Activated T-helper 17 cell treated with anti-CD3 and anti-CD28 coated beads, Interleukin-2, amount 50 U/mL, for 72 hours (primary cell): ENCODE results near the gene XXYLT1. TPM values are rescaled to one million over a fixed set of nuclear protein-coding genes. Genes with fewer than 3 reads are reported as not detected.
A peak's percentile ranks its signal among the peaks of the same experiment; 100 is the strongest.

Source experiments
- ATAC-seq: fragments of 150-1000 bp; cut with Tn5 transposase; replicated peaks from 2 replicates; pipeline ENCODE4 v1.10.0; 2021; ENCODE audit warnings: mild to moderate bottlenecking, moderate library complexity
- H3K27ac Mint-ChIP-seq: one replicate; pipeline ENCODE4 v1.8.0; 2022; ENCODE audit warnings: mixed read lengths
- H3K27me3 Mint-ChIP-seq: one replicate; pipeline ENCODE4 v1.8.0; 2022; ENCODE audit warnings: mixed read lengths
- H3K36me3 Mint-ChIP-seq: one replicate; pipeline ENCODE4 v1.8.0; 2022; ENCODE audit warnings: low read depth, mild to moderate bottlenecking, mixed read lengths
- H3K4me1 Mint-ChIP-seq: one replicate; pipeline ENCODE4 v1.8.0; 2022; ENCODE audit warnings: mixed read lengths
- H3K4me3 Mint-ChIP-seq: one replicate; pipeline ENCODE4 v1.8.0; 2022; ENCODE audit warnings: mild to moderate bottlenecking, mixed read lengths
- H3K9me3 Mint-ChIP-seq: one replicate; pipeline ENCODE4 v1.8.0; 2022; ENCODE audit warnings: mixed read lengths
- total RNA-seq, 2 donors: library from RNA; stranded (reverse); gene quantifications; one replicate each; pipeline ENCODE4 v1.2.3, GENCODE V29; 2022

Gene XXYLT1
- total RNA-seq, 2 donors from 2014 or later = 7.0 to 7.4 TPM

DNA sequence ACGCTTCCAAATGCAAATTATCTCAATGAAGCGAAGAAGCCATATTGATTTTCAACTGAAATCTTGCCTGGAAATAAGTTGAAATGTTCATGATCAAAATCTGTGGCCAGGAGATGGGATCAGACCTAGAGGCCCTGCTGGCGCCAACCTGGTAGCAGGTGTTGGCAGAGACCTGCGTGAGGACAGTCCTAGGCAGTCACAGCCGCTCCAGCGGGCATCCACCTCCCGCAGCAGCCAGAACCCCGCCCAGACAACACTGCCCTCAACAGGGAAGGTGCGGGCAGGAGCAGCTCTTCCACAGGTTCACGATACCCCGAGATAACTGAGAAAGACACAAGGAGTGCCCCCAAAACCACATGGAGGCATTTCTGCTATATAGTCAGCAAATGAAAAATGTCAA, 145.3 kb downstream of the XXYLT1 start:
- peaks cover 4% of the 10 kb centered on the region for H3K9me3 Mint-ChIP-seq
- no peak for ATAC-seq
- H3K27ac Mint-ChIP-seq = no peak overlapping the region
- no peak overlapping the region for H3K4me3 Mint-ChIP-seq
- H3K36me3 Mint-ChIP-seq = peaks cover 6% of the 10 kb centered on the region
- H3K27me3 Mint-ChIP-seq = no peaks in the 10 kb centered on the region
- peaks cover 27% of the 10 kb centered on the region for H3K4me1 Mint-ChIP-seq

- Mint-ChIP-seq H3K4me3 (no peak overlapping the region), H3K27me3 (no peaks in the 10 kb centered on the region), H3K4me1 (peaks cover 15% of the 10 kb centered on the region), H3K36me3 (peaks cover 4% of the 10 kb centered on the region), H3K9me3 (peaks cover 4% of the 10 kb centered on the region), H3K27ac (peak overlapping the region; percentile 47)
- ATAC-seq = no peak
Measured at GRCh38 chr3:195124378-195124992, 146.5 kb downstream of the XXYLT1 start.

GRCh38 chr3:195123281-195123691, 147.7 kb downstream of the XXYLT1 start:
- Mint-ChIP-seq H3K36me3 (no peaks in the 10 kb centered on the region), H3K27ac (no peak overlapping the region), H3K4me3 (no peak overlapping the region), H3K27me3 (no peaks in the 10 kb centered on the region), H3K4me1 (peaks cover 3% of the 10 kb centered on the region), H3K9me3 (peaks cover 1% of the 10 kb centered on the region)
- no peak for ATAC-seq

GRCh38 chr3:195122261-195122660, 148.7 kb downstream of the XXYLT1 start:
- no peaks in the 10 kb centered on the region for H3K36me3 Mint-ChIP-seq
- ATAC-seq = no peak
- no peaks in the 10 kb centered on the region for H3K9me3 Mint-ChIP-seq
- peak overlapping the region; percentile 69 for H3K27ac Mint-ChIP-seq
- no peaks in the 10 kb centered on the region for H3K4me1 Mint-ChIP-seq
- no peak overlapping the region for H3K4me3 Mint-ChIP-seq
- H3K27me3 Mint-ChIP-seq = no peaks in the 10 kb centered on the region

DNA sequence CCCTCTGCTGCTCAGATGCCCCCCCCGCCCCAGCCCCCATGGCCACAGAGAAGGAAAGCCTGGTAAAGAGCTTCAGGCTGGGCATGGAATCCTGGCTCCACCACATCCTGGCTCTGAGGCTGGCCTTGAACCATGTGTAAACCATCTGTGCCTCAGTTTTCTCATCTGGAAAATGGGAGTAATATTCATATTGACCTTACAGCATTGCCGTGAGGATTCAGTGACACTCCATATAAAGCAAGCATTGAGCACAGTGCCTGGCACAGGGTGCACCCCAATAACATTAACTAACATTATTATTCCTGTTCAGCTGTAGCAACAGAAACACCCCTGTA, 150.7 kb downstream of the XXYLT1 start:
- Mint-ChIP-seq H3K36me3 (no peaks in the 10 kb centered on the region), H3K4me1 (no peaks in the 10 kb centered on the region), H3K27me3 (no peaks in the 10 kb centered on the region), H3K4me3 (no peak overlapping the region), H3K9me3 (no peaks in the 10 kb centered on the region), H3K27ac (no peak overlapping the region)
- ATAC-seq = no peak

DNA sequence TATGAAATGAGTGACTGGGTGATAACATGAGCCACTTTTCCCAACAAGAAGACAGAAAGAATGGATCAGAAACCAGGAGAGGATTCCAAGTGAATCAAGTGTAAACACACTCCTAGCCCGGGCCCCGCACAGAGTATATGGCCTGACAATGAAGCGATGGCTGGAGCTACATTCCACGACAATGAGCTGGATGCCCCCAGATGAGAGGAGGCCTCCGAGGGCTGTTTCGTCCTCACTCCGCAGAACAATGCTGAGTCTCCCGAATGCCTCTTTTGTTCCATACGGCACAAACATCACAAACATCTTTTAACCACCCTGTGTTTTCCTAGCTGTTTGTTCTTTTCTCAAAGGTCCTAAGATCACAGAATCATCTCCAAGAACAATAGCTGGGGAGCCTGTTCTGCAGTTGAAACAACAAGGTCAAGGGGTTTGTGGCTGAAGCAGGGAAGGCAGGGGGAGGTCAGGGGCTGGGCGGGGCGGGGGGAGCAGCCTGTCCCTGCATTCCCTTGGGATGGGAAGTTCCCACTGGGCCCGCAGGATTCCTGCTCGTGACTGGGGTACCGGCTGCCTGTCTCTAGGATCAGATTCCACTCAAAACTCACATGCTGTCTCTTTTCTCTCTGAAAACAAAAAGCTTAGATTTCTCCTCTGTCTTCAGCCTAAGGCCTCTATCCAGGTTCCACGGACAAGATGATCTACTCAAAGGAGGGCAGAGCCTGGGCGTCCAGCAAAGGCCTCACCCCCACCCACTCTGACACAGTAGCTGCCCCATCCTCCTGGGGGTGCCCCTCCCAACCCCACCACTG, 151.3 kb downstream of the XXYLT1 start:
- H3K4me1 Mint-ChIP-seq = no peaks in the 10 kb centered on the region
- no peaks in the 10 kb centered on the region for H3K9me3 Mint-ChIP-seq
- H3K4me3 Mint-ChIP-seq = no peak overlapping the region
- no peaks in the 10 kb centered on the region for H3K36me3 Mint-ChIP-seq
- H3K27ac Mint-ChIP-seq = no peak overlapping the region
- no peaks in the 10 kb centered on the region for H3K27me3 Mint-ChIP-seq
- no peak for ATAC-seq

- H3K36me3 Mint-ChIP-seq = no peaks in the 10 kb centered on the region
Measured at GRCh38 chr3:195118671-195119070, 152.3 kb downstream of the XXYLT1 start.

DNA sequence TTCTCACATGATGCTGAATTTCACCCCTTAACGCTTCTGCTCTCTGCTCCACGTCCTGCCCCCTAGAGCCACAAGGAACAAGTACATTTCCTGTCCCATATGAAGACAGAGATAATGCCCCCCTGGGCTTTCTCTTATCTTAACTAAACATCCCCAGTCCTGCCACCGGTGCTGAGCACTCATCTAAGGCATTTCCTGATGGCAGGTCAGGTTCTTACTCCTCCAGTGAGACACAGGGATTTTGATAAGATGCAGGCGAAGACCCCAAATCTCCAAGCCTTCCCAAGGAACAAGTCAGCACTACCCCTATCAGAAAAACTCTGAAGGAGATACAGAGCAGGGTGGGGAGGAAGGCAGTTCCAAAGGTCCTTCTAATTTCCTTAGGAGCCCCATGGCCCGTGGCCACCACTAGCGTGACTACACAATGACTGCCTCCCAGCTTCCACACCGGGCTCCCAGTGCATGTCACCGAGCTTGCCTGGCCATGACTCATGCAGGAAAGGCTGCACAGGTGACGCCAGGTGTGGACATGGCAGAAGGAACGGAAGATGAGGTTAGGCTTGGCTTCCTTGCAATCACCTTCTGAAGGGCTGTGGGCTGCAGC, 152.9 kb downstream of the XXYLT1 start:
- ATAC-seq = no peak
- no peaks in the 10 kb centered on the region for H3K4me1 Mint-ChIP-seq

More at GRCh38 chr3:195118671-195119070, 152.3 kb downstream of the XXYLT1 start:
- Mint-ChIP-seq H3K9me3 (no peaks in the 10 kb centered on the region), H3K27ac (no peak overlapping the region), H3K27me3 (no peaks in the 10 kb centered on the region), H3K4me3 (no peak overlapping the region), H3K4me1 (no peaks in the 10 kb centered on the region)
- no peak for ATAC-seq

DNA sequence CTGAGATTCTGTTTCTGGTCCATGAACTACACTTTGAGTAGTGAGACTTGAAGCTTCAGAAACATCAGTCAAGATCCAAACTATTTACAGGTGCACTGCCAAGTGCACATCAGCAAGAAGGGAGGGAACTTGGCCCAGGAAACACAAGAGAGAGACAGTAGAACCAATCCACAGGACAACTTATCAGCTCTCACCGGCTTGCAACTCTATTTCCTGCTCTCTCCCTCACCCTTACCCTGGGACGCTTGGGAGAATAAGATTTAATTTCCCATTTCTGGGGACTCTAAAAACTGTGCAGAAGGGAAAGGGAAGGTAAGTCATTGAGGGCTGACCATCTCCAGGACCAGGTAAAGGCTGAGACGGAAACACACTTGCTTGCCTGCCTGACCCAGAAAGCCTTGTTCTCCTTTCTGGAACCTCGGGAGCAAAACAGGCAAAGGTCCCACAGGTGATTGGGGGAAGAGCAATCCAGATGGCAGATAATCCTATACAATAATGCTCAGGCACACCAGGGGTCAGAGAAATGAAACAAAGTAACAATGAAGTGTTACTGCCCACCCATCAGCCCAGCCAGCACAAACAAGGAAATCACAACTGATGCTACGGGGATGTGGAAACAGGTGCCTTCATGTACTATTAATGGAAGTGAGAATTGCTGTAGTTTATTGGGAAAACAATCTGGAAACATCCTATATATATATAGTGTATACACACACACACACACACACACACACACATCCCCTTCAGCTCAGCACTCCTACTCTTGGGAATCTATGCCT, 154.4 kb downstream of the XXYLT1 start:
- H3K27ac Mint-ChIP-seq = peak overlapping the region; percentile 67

More for the DNA sequence above, 152.9 kb downstream of the XXYLT1 start:
- H3K9me3 Mint-ChIP-seq = no peaks in the 10 kb centered on the region
- no peaks in the 10 kb centered on the region for H3K36me3 Mint-ChIP-seq
- peak overlapping the region; percentile 22 for H3K27ac Mint-ChIP-seq
- H3K27me3 Mint-ChIP-seq = no peaks in the 10 kb centered on the region
- no peak overlapping the region for H3K4me3 Mint-ChIP-seq

GRCh38 chr3:195115600-195116406, 155.2 kb downstream of the XXYLT1 start:
- H3K27me3 Mint-ChIP-seq = no peaks in the 10 kb centered on the region
- no peaks in the 10 kb centered on the region for H3K4me1 Mint-ChIP-seq
- H3K27ac Mint-ChIP-seq = peak overlapping the region; percentile 67
- no peak for ATAC-seq
- no peak overlapping the region for H3K4me3 Mint-ChIP-seq
- H3K9me3 Mint-ChIP-seq = no peaks in the 10 kb centered on the region
- no peaks in the 10 kb centered on the region for H3K36me3 Mint-ChIP-seq

More for the DNA sequence above, 154.4 kb downstream of the XXYLT1 start:
- Mint-ChIP-seq H3K36me3 (no peaks in the 10 kb centered on the region), H3K4me3 (no peak overlapping the region), H3K27me3 (no peaks in the 10 kb centered on the region), H3K4me1 (no peaks in the 10 kb centered on the region), H3K9me3 (no peaks in the 10 kb centered on the region)
- no peak for ATAC-seq

DNA sequence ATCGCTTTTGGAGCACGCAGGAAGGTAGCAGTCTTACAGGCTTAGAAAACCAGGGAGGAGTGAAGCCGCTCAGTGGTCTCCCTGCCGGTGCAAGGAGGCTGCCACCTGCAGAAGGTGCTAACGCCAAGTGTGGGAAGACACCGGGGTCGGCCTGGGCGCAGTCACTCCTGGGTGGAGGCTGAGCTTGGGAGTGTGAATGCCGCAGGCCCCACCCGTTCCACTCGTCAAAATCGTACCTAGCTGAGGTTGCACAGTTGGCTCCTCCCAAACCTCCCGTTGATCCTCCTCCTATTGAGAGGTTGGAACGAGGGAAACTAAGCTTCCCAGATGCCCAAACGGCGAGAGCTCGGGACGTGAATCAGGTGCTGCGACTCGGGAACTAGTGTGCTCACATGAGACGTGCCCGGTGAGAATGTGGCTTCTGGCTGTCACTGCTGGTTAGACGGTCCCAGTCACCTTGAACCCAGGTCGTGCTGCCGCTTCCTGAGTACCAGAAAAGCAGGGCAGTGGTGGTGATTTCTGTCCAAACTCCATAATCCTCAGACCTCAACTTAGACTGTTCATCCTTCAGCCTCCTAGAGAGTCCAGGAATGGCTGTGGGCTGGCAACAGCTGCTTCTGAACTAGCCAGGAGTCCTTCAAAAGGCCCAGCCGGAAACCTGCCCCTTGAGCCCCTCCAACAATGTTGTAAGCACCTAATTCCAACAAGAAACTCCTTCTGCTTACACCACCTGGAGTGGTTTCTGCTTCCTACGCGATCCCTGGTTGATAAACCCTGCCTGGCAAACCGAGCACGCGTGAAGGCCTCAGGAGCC, 156.0 kb downstream of the XXYLT1 start:
- ATAC-seq = no peak
- Mint-ChIP-seq H3K36me3 (no peaks in the 10 kb centered on the region), H3K4me1 (no peaks in the 10 kb centered on the region), H3K9me3 (no peaks in the 10 kb centered on the region), H3K27ac (no peak overlapping the region), H3K4me3 (no peak overlapping the region), H3K27me3 (no peaks in the 10 kb centered on the region)

- no peak overlapping the region for H3K27ac Mint-ChIP-seq
- no peaks in the 10 kb centered on the region for H3K9me3 Mint-ChIP-seq
- H3K36me3 Mint-ChIP-seq = no peaks in the 10 kb centered on the region
- no peaks in the 10 kb centered on the region for H3K4me1 Mint-ChIP-seq
- no peak for ATAC-seq
- H3K27me3 Mint-ChIP-seq = no peaks in the 10 kb centered on the region
- H3K4me3 Mint-ChIP-seq = no peak overlapping the region
Measured at GRCh38 chr3:195113536-195114425, 157.2 kb downstream of the XXYLT1 start.
